Measurements from ENCODE around the gene BHMT2. TPM values are rescaled to one million over a fixed set of nuclear protein-coding genes. Genes with fewer than 3 reads are reported as not detected.

Gene BHMT2
- total and polyA plus RNA-seq, 2 of the 13 experiments (the other 11 are each of a cell fraction or from before 2014, with no cell fraction given): 13.8 to 18.8 TPM

- TF ChIP-seq AGO1 (IDR thresholded peaks at IDR 0.05; ENCODE audit: low read depth, low read length, poor library complexity, severe bottlenecking) (no peak), ZNF503 (CRISPR knock-in tag; IDR thresholded peaks at IDR 0.05) (no peak), RFXAP (CRISPR knock-in tag; IDR thresholded peaks at IDR 0.05; ENCODE audit: borderline replicate concordance) (no peak), MTA3 (CRISPR knock-in tag; IDR thresholded peaks at IDR 0.05) (no peak), RFXANK (CRISPR knock-in tag; IDR thresholded peaks at IDR 0.05) (no peak), TCF12 (IDR thresholded peaks at IDR 0.05) (no peak), TCF12 (CRISPR knock-in tag; IDR thresholded peaks at IDR 0.05) (peak; percentile 63; the same call in 1 of the 2 replicates), NR2F1 (CRISPR knock-in tag; IDR thresholded peaks at IDR 0.05) (no peak; a peak in 1 of 4 replicates), PCBP2 (optimal IDR thresholded peaks at IDR 0.05; ENCODE audit: low read depth, low read length, poor library complexity, severe bottlenecking) (no peak), ZMYM3 (CRISPR knock-in tag; IDR thresholded peaks at IDR 0.05) (peak; percentile 90), RNF2 (conservative IDR thresholded peaks at IDR 0.05; ENCODE audit: low read depth) (no peak), SSRP1 (CRISPR knock-in tag; IDR thresholded peaks at IDR 0.05) (no peak), HES4 (CRISPR knock-in tag; IDR thresholded peaks at IDR 0.05; ENCODE audit: borderline replicate concordance) (no peak), SRSF9 (IDR thresholded peaks at IDR 0.05; ENCODE audit: borderline replicate concordance, insufficient read depth, low read depth, low read length, poor library complexity, severe bottlenecking) (no peak), MTF1 (CRISPR knock-in tag; IDR thresholded peaks at IDR 0.05) (no peak), JUNB (CRISPR knock-in tag; IDR thresholded peaks at IDR 0.05; ENCODE audit: borderline replicate concordance) (no peak), SP2 (CRISPR knock-in tag; IDR thresholded peaks at IDR 0.05) (no peak), ZNF414 (CRISPR knock-in tag; IDR thresholded peaks at IDR 0.05) (no peak), DPF2 (CRISPR knock-in tag; IDR thresholded peaks at IDR 0.05; ENCODE audit: borderline replicate concordance, low read depth) (no peak), MAFK (conservative IDR thresholded peaks at IDR 0.05 in 1 of 2, IDR thresholded peaks at IDR 0.05 in 1 of 2; ENCODE audit: low read length in 2 of 2) (no peak), ZBTB38 (CRISPR knock-in tag; IDR thresholded peaks at IDR 0.05) (no peak), FOXK2 (IDR thresholded peaks at IDR 0.05) (peak; percentile 38; the same call in 1 of the 2 replicates), ETV6 (CRISPR knock-in tag; conservative IDR thresholded peaks at IDR 0.05) (no peak), GATAD2A (CRISPR knock-in tag; IDR thresholded peaks at IDR 0.05) (peak; percentile 43; the same call in 1 of the 2 replicates), HNRNPK (IDR thresholded peaks at IDR 0.05; ENCODE audit: low read depth, low read length, poor library complexity, severe bottlenecking) (no peak), ZNF350 (CRISPR knock-in tag; IDR thresholded peaks at IDR 0.05; ENCODE audit: borderline replicate concordance, low read depth) (no peak), ZBTB39 (CRISPR knock-in tag; IDR thresholded peaks at IDR 0.05) (no peak), KLF16 (CRISPR knock-in tag; IDR thresholded peaks at IDR 0.05) (no peak), ZNF776 (CRISPR knock-in tag; IDR thresholded peaks at IDR 0.05) (no peak), MLLT10 (CRISPR knock-in tag; IDR thresholded peaks at IDR 0.05) (no peak)
Observed at GRCh38 chr5:79108792-79109191, 39.2 kb downstream of the BHMT2 start (continued).
